ENCODE data around the gene B4GALT1. TPM values are rescaled to one million over a fixed set of nuclear protein-coding genes. Genes with fewer than 3 reads are reported as not detected.

B4GALT1 gene
- total RNA-seq, 1 experiment from 2014 or later = 121 TPM

- BruUV-seq (replicated peaks) = no TSS peak
- no peak for DNase-seq
- Histone ChIP-seq H3K4me1 (no peaks in the 10 kb centered on the region), H3K9me3 (no peaks in the 10 kb centered on the region), H3K27me3 (replicated peaks; ENCODE audit: control insufficient read depth, insufficient read depth, low read length) (no peaks in the 10 kb centered on the region), H3K36me3 (ENCODE audit: control insufficient read depth, insufficient read depth, low read length) (no peaks in the 10 kb centered on the region), H3K4me3 (ENCODE audit: low read depth, low read length) (no peak overlapping the region)
- TF ChIP-seq, protein P1, sequence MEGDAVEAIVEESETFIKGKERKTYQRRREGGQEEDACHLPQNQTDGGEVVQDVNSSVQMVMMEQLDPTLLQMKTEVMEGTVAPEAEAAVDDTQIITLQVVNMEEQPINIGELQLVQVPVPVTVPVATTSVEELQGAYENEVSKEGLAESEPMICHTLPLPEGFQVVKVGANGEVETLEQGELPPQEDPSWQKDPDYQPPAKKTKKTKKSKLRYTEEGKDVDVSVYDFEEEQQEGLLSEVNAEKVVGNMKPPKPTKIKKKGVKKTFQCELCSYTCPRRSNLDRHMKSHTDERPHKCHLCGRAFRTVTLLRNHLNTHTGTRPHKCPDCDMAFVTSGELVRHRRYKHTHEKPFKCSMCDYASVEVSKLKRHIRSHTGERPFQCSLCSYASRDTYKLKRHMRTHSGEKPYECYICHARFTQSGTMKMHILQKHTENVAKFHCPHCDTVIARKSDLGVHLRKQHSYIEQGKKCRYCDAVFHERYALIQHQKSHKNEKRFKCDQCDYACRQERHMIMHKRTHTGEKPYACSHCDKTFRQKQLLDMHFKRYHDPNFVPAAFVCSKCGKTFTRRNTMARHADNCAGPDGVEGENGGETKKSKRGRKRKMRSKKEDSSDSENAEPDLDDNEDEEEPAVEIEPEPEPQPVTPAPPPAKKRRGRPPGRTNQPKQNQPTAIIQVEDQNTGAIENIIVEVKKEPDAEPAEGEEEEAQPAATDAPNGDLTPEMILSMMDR (IDR thresholded peaks at IDR 0.05; ENCODE audit: insufficient read depth in 1 of 2, low read depth in 1 of 2, low read length in 1 of 2, severe bottlenecking in 1 of 2, unreplicated experiment in 1 of 2) = no peak
- H3K27ac Mint-ChIP-seq (ENCODE audit: unreplicated experiment) = no peak overlapping the region
- H3K4me1 Mint-ChIP-seq (ENCODE audit: low read depth, unreplicated experiment) = no peaks in the 10 kb centered on the region
- no peaks in the 10 kb centered on the region for H3K9me3 Mint-ChIP-seq (ENCODE audit: unreplicated experiment)
- no peaks in the 10 kb centered on the region for H3K27me3 Mint-ChIP-seq (ENCODE audit: insufficient read depth, unreplicated experiment)
- H3K4me3 Mint-ChIP-seq (ENCODE audit: unreplicated experiment) = no peak overlapping the region
- intact Hi-C loops (cut with micrococcal nuclease; ENCODE audit: unreplicated experiment) = no loop called here
- ChIA-PET POLR2A (no interaction called here), CTCF (no interaction called here)
- H3K36me3 Mint-ChIP-seq (ENCODE audit: insufficient read depth, unreplicated experiment) = no peaks in the 10 kb centered on the region
Observed at GRCh38 chr9:33196736-33197135, 29.6 kb upstream of the B4GALT1 start.

- no peaks in the 10 kb centered on the region for H3K27me3 ChIP-seq (replicated peaks; ENCODE audit: control insufficient read depth, insufficient read depth, low read length)
- H3K9me3 Mint-ChIP-seq (ENCODE audit: unreplicated experiment) = no peaks in the 10 kb centered on the region
- no peak overlapping the region for H3K4me3 Mint-ChIP-seq (ENCODE audit: unreplicated experiment)
- H3K4me3 ChIP-seq (ENCODE audit: low read depth, low read length) = no peak overlapping the region
- BruUV-seq (replicated peaks) = no TSS peak
- intact Hi-C loops (cut with micrococcal nuclease; ENCODE audit: unreplicated experiment) = no loop called here
- H3K4me1 ChIP-seq = no peaks in the 10 kb centered on the region
- ChIA-PET CTCF (no interaction called here), POLR2A (no interaction called here)
- no peaks in the 10 kb centered on the region for H3K36me3 Mint-ChIP-seq (ENCODE audit: insufficient read depth, unreplicated experiment)
- no peak for DNase-seq
- H3K27me3 Mint-ChIP-seq (ENCODE audit: insufficient read depth, unreplicated experiment) = no peaks in the 10 kb centered on the region
- no peaks in the 10 kb centered on the region for H3K4me1 Mint-ChIP-seq (ENCODE audit: low read depth, unreplicated experiment)
- no peak overlapping the region for H3K27ac Mint-ChIP-seq (ENCODE audit: unreplicated experiment)
- no peaks in the 10 kb centered on the region for H3K9me3 ChIP-seq
- TF ChIP-seq, protein P1 (IDR thresholded peaks at IDR 0.05; ENCODE audit: insufficient read depth in 1 of 2, low read depth in 1 of 2, low read length in 1 of 2, severe bottlenecking in 1 of 2, unreplicated experiment in 1 of 2) = no peak
- no peaks in the 10 kb centered on the region for H3K36me3 ChIP-seq (ENCODE audit: control insufficient read depth, insufficient read depth, low read length)
Observed at GRCh38 chr9:33193818-33194217, 26.7 kb upstream of the B4GALT1 start.

GRCh38 chr9:33192493-33193255 lies 25.5 kb upstream of the B4GALT1 start:
- Histone ChIP-seq H3K4me1 (no peaks in the 10 kb centered on the region), H3K36me3 (ENCODE audit: control insufficient read depth, insufficient read depth, low read length) (no peaks in the 10 kb centered on the region), H3K27me3 (replicated peaks; ENCODE audit: control insufficient read depth, insufficient read depth, low read length) (no peaks in the 10 kb centered on the region), H3K4me3 (ENCODE audit: low read depth, low read length) (no peak overlapping the region), H3K9me3 (no peaks in the 10 kb centered on the region)
- no peak overlapping the region for H3K4me3 Mint-ChIP-seq (ENCODE audit: unreplicated experiment)
- peaks cover 5% of the 10 kb centered on the region for H3K4me1 Mint-ChIP-seq (ENCODE audit: low read depth, unreplicated experiment)
- no peaks in the 10 kb centered on the region for H3K27me3 Mint-ChIP-seq (ENCODE audit: insufficient read depth, unreplicated experiment)
- H3K9me3 Mint-ChIP-seq (ENCODE audit: unreplicated experiment) = no peaks in the 10 kb centered on the region
- DNase-seq = no peak
- H3K27ac Mint-ChIP-seq (ENCODE audit: unreplicated experiment) = no peak overlapping the region
- TF ChIP-seq, protein P1 (IDR thresholded peaks at IDR 0.05; ENCODE audit: insufficient read depth in 1 of 2, low read depth in 1 of 2, low read length in 1 of 2, severe bottlenecking in 1 of 2, unreplicated experiment in 1 of 2) = no peak
- no TSS peak for BruUV-seq (replicated peaks)
- H3K36me3 Mint-ChIP-seq (ENCODE audit: insufficient read depth, unreplicated experiment) = no peaks in the 10 kb centered on the region
- POLR2A ChIA-PET = no interaction called here
- intact Hi-C loops (cut with micrococcal nuclease; ENCODE audit: unreplicated experiment) = no loop called here
- CTCF ChIA-PET = no interaction called here

Measured in Caco-2 (cell line).